B cell (primary cell): ENCODE data around the gene DNAJB8.

ENCODE experiments used
- EZH2 ChIP-seq: IDR thresholded peaks from 2 replicates; pipeline ENCODE4 v1.6.1; 2012; ENCODE audit warnings: borderline replicate concordance, low read depth, mild to moderate bottlenecking, moderate library complexity, low read length; ENCODE audit not compliant: insufficient read depth, poor library complexity, severe bottlenecking
- TF ChIP-seq, protein P1 (sequence below): fragments of 200-600 bp; IDR thresholded peaks from one replicate; pipeline ENCODE4 v1.8.0; 2022; ENCODE audit warnings: antibody characterized with exemption, mild to moderate bottlenecking

DNA sequence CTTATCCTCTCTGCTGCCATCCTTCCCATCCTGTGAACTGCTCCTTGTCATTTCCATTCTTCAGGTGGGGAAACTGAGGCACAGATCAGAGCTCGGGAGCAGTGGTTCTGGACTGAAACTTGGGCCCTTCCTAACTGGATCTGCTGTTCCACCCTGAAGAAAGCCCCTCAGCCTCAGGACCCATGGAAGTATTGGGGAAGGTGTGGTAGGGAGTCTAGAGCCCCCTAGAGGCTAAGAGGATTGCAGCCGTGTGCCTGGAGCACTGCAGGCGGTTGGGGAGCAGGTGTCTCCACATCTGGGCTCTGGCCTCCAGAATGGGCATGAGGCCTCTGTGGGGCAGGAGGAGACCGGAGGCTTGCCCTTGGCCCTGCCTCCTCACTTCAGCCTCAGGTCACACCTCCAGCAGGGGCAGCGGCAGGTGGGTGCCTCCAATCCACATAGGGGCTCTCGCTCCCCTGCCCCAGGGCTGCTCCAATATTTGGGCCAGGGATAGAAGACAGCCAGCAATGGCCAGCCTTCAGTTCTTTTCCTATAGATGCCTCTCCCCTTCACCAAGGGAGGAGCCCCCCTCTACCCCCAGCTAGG is 28.1 kb downstream of the DNAJB8 start:
- TF ChIP-seq, protein P1, sequence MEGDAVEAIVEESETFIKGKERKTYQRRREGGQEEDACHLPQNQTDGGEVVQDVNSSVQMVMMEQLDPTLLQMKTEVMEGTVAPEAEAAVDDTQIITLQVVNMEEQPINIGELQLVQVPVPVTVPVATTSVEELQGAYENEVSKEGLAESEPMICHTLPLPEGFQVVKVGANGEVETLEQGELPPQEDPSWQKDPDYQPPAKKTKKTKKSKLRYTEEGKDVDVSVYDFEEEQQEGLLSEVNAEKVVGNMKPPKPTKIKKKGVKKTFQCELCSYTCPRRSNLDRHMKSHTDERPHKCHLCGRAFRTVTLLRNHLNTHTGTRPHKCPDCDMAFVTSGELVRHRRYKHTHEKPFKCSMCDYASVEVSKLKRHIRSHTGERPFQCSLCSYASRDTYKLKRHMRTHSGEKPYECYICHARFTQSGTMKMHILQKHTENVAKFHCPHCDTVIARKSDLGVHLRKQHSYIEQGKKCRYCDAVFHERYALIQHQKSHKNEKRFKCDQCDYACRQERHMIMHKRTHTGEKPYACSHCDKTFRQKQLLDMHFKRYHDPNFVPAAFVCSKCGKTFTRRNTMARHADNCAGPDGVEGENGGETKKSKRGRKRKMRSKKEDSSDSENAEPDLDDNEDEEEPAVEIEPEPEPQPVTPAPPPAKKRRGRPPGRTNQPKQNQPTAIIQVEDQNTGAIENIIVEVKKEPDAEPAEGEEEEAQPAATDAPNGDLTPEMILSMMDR, result no peak
- no peak for TF ChIP-seq EZH2
